ENCODE results near the gene ALG2. TPM values are rescaled to one million over a fixed set of nuclear protein-coding genes. Genes with fewer than 3 reads are reported as not detected.

Gene ALG2
- total and polyA plus RNA-seq, 2 of the 4 experiments (the other 2 are of a cell fraction): 36.4 to 38.4 TPM

- peak overlapping the region; percentile 32; the same call in 1 of the 3 replicates for H2BK15ac ChIP-seq (ENCODE audit: low read depth, low read length)
- H3K4me2 ChIP-seq (ENCODE audit: low read depth, low read length): peak overlapping the region; percentile 22; the same call in 1 of the 2 replicates
- no peak overlapping the region for H3K23ac ChIP-seq (ENCODE audit: low read depth, low read length)
- no peak overlapping the region for H3K56ac ChIP-seq (ENCODE audit: extremely low read depth, insufficient read depth, low read length)
- TF ChIP-seq RAD21 (IDR thresholded peaks at IDR 0.05; ENCODE audit: low read length): peak; percentile 91
- peak; percentile 92 for TF ChIP-seq CTCF (conservative IDR thresholded peaks at IDR 0.05; ENCODE audit: low read depth, low read length)
- TF ChIP-seq SMC3 (IDR thresholded peaks at IDR 0.05; ENCODE audit: low read depth, low read length): peak; percentile 76
- no peak for TF ChIP-seq ELK1 (IDR thresholded peaks at IDR 0.05; ENCODE audit: borderline replicate concordance, low read depth, low read length)
- H2BK120ac ChIP-seq (ENCODE audit: low read depth, low read length): peak overlapping the region; percentile 53
- peak overlapping the region; percentile 53 for H2AK5ac ChIP-seq (ENCODE audit: low read depth, low read length)
- H3K9ac ChIP-seq (ENCODE audit: low read depth, low read length): peak overlapping the region; percentile 7; the same call in 1 of the 2 replicates
- H3K36me3 ChIP-seq (ENCODE audit: control insufficient read depth, insufficient read depth, low read length): no peaks in the 10 kb centered on the region
- H4K20me1 ChIP-seq (ENCODE audit: insufficient read depth, low read length): no peaks in the 10 kb centered on the region
- no peaks in the 10 kb centered on the region for H3K79me1 ChIP-seq (ENCODE audit: low read depth in 1 of 2, low read length in 2 of 2)
- H3K27me3 ChIP-seq (ENCODE audit: control insufficient read depth, insufficient read depth, low read length): peaks cover 6% of the 10 kb centered on the region
- peak overlapping the region in 1 of 2 experiments; percentile 77; a peak in 2 of 4 replicates for H4K8ac ChIP-seq (ENCODE audit: low read depth in 2 of 2, low read length in 2 of 2)
- H3K9me3 ChIP-seq (ENCODE audit: control insufficient read depth, insufficient read depth, low read length): no peaks in the 10 kb centered on the region
- H4K91ac ChIP-seq (ENCODE audit: insufficient read depth, low read depth, low read length): peak overlapping the region; percentile 62
- H4K5ac ChIP-seq (ENCODE audit: low read depth, low read length): no peak overlapping the region; the same call in 1 of the 2 replicates
- peak; percentile 94 for ATAC-seq (ENCODE audit: low read depth)
- H3K4me3 ChIP-seq (ENCODE audit: insufficient read depth, low read depth, low read length): no peak overlapping the region
- in situ Hi-C loops (cut with MboI; ENCODE audit: low sequenced_read_pairs): loop anchor here (10.0 to 25.0 kb wide), 4 partner anchors 620 to 1403 kb away; partner anchors contain the start of gene CAVIN4
- H2BK5ac ChIP-seq (ENCODE audit: low read depth, low read length, poor library complexity, severe bottlenecking): no peak overlapping the region
- H3K18ac ChIP-seq (ENCODE audit: low read depth, low read length): peak overlapping the region; percentile 17; the same call in 1 of the 2 replicates
- POLR2A ChIA-PET (ENCODE audit: unreplicated experiment): no interaction called here
- no peak overlapping the region for H3K27ac ChIP-seq (ENCODE audit: insufficient read depth, low read length)
- peak overlapping the region; percentile 62; the same call in 1 of the 2 replicates for H3K14ac ChIP-seq (replicated peaks; ENCODE audit: low read depth, low read length)
- CTCF ChIA-PET: interaction anchor here (0.7 to 2.3 kb wide), 6 partner anchors 12 to 1139 kb away, joined by 3 to 12 read pairs (median 3); partner anchors contain the start of genes ALG2 and SEC61B
- H3K9me1 ChIP-seq (ENCODE audit: insufficient read depth, low read length): peaks cover 6% of the 10 kb centered on the region; the same call in 1 of the 2 replicates
- BruUV-seq (replicated peaks): no TSS peak
- DNase-seq: peak; percentile 93
- H3K4me1 ChIP-seq (ENCODE audit: control insufficient read depth, insufficient read depth, low read length): peaks cover 5% of the 10 kb centered on the region
- H2AFZ ChIP-seq (replicated peaks; ENCODE audit: low read length, poor library complexity): peak overlapping the region; percentile 88
- dilution Hi-C loops (cut with HindIII; ENCODE audit: low sequenced_read_pairs, unreplicated experiment): no loop called here
- peak overlapping the region; percentile 64 for H3K4ac ChIP-seq (ENCODE audit: low read depth, low read length)
- no peak overlapping the region; the same call in 1 of the 2 replicates for H2BK20ac ChIP-seq (ENCODE audit: low read depth, low read length)
- WGBS, 2 experiments (ENCODE audit: extremely low coverage in 2 of 2, insufficient read length in 1 of 2): 26% methylated on average over 11 of the region's 29 CpGs; no CpG with 5 or more reads in 1 of the 2 experiments
- peak overlapping the region; percentile 66 for H2AK9ac ChIP-seq (replicated peaks; ENCODE audit: low read depth, low read length, poor library complexity)
- intact Hi-C loops (cut with micrococcal nuclease): loop anchor here (1.0 to 10.0 kb wide), 9 partner anchors 38 to 1410 kb away; partner anchors contain the start of genes MSANTD3 and SEC61B
These were observed 37.0 kb downstream of the ALG2 start for GRCh38 chr9:99184475-99185347.
